Right atrium auricular region (tissue), 2 donors: ENCODE results near the gene ANKAR. TPM values are rescaled to one million over a fixed set of nuclear protein-coding genes. Genes with fewer than 3 reads are reported as not detected.
"Not testable (repeated sequence)": the region's sequence is repeated elsewhere in the genome, so short reads cannot be mapped to it uniquely, and the experiment has no call there.

Experiments
- DNase-seq: peaks from one replicate; pipeline ENCODE4 v3.0.0-alpha.2; 2019; ENCODE audit warnings: low spot score
- H3K27ac ChIP-seq, 2 donors: fragments of 200-600 bp; sonication (generic); 1 replicate in 1 of 2; 2 replicates in 1 of 2; pipeline ENCODE4 v1.5.1; 2016 to 2019
- H3K27me3 ChIP-seq, 2 donors: fragments of 200-600 bp; sonication (generic); one replicate each; pipeline versions ENCODE4 v1.5.1 to v1.6.0; 2017 to 2019
- H3K36me3 ChIP-seq: fragments of 200-600 bp; sonication (generic); one replicate; pipeline ENCODE4 v1.5.1; 2016
- H3K4me1 ChIP-seq, 2 donors: fragments of 200-600 bp; sonication (generic); one replicate each; pipeline versions ENCODE4 v1.5.1 to v1.6.0; 2017 to 2019
- H3K4me3 ChIP-seq, 2 donors: fragments of 200-600 bp; sonication (generic); 1 replicate in 1 of 2; 2 replicates in 1 of 2; pipeline ENCODE4 v1.5.1; 2017 to 2019; ENCODE audit warnings: mild to moderate bottlenecking in 1 of 2, moderate library complexity in 1 of 2
- H3K9me3 ChIP-seq, 2 donors: fragments of 200-600 bp; sonication (generic); one replicate each; pipeline ENCODE4 v1.5.1; 2019
- CTCF ChIP-seq, 2 donors: fragments of 200-600 bp; sonication (generic); IDR thresholded peaks; one replicate each; pipeline ENCODE4 v1.5.1; 2019; ENCODE audit warnings: antibody characterized with exemption in 2 of 2
- total RNA-seq, 2 donors: library from RNA; depleted of rRNA; stranded (reverse); fragments of >200 nt; gene quantifications; one replicate each; pipeline ENCODE4 v1.1.0, GENCODE V29; 2016

ANKAR gene
- total RNA-seq, 2 donors from 2014 or later, result 4.9 to 5.1 TPM

- TF ChIP-seq CTCF (IDR thresholded peaks at IDR 0.05), result no peak
- Histone ChIP-seq H3K4me3 (no peak overlapping the region), H3K36me3 (peaks cover 6% of the 10 kb centered on the region), H3K27me3 (no peaks in the 10 kb centered on the region), H3K9me3 (no peaks in the 10 kb centered on the region), H3K27ac (no peak overlapping the region), H3K4me1 (no peaks in the 10 kb centered on the region)
- no peak for DNase-seq
These were observed 27.6 kb downstream of the ANKAR start for GRCh38 chr2:189702071-189702470.

GRCh38 chr2:189709501-189710221 lies 35.2 kb downstream of the ANKAR start:
- no peak overlapping the region for H3K27ac ChIP-seq
- no peaks in the 10 kb centered on the region for H3K27me3 ChIP-seq
- H3K4me3 ChIP-seq, result no peak overlapping the region
- DNase-seq, result no peak
- peaks cover 12% of the 10 kb centered on the region for H3K36me3 ChIP-seq
- TF ChIP-seq CTCF (IDR thresholded peaks at IDR 0.05), result no peak
- H3K4me1 ChIP-seq, result no peaks in the 10 kb centered on the region
- H3K9me3 ChIP-seq, result no peaks in the 10 kb centered on the region

- H3K27me3 ChIP-seq, H3K4me1 ChIP-seq, DNase-seq, H3K9me3 ChIP-seq, H3K4me3 ChIP-seq, H3K27ac ChIP-seq, H3K36me3 ChIP-seq: not testable (repeated sequence)
These were observed 43.1 kb downstream of the ANKAR start for GRCh38 chr2:189717593-189717992.

GRCh38 chr2:189719571-189719970 lies 45.1 kb downstream of the ANKAR start:
- DNase-seq, result no peak
- Histone ChIP-seq H3K27me3 (no peaks in the 10 kb centered on the region), H3K4me3 (no peak overlapping the region), H3K36me3 (no peaks in the 10 kb centered on the region), H3K4me1 (no peaks in the 10 kb centered on the region), H3K27ac (no peak overlapping the region), H3K9me3 (no peaks in the 10 kb centered on the region)
- no peak for TF ChIP-seq CTCF (IDR thresholded peaks at IDR 0.05)

- no peaks in the 10 kb centered on the region for H3K4me1 ChIP-seq
- no peak overlapping the region for H3K4me3 ChIP-seq
- H3K27me3 ChIP-seq, result no peaks in the 10 kb centered on the region
- no peaks in the 10 kb centered on the region for H3K36me3 ChIP-seq
- TF ChIP-seq CTCF (IDR thresholded peaks at IDR 0.05), result no peak
- DNase-seq, result no peak
- no peak overlapping the region for H3K27ac ChIP-seq
- no peaks in the 10 kb centered on the region for H3K9me3 ChIP-seq
These were observed 48.7 kb downstream of the ANKAR start for GRCh38 chr2:189723192-189723591.

Other genes with a start within 250 kb of the ANKAR start
- gene WDR75, start 233.2 kb upstream of the ANKAR start, total RNA-seq, result 10 to 100 TPM; 11.8 to 15.9 TPM
- 100 to 1,000 TPM in 1 of 2 donors, 10 to 100 TPM in 1; 57.7 to 132 TPM for gene SLC40A1, start 93.9 kb upstream of the ANKAR start, total RNA-seq
- gene ASNSD1, start 13.2 kb upstream of the ANKAR start, total RNA-seq, result 10 to 100 TPM; 36.7 to 38.8 TPM
- 1 to 10 TPM; 5.3 to 8.1 TPM for gene OSGEPL1, start 88.1 kb downstream of the ANKAR start, total RNA-seq
- 10 to 100 TPM; 27.3 to 33.3 TPM for gene ORMDL1, start 109.7 kb downstream of the ANKAR start, total RNA-seq
- 1 to 10 TPM; 7.9 to 9.0 TPM for gene PMS1, start 109.8 kb downstream of the ANKAR start, total RNA-seq